Panc1 (cell line): ENCODE data around the gene LRRC18. TPM values are rescaled to one million over a fixed set of nuclear protein-coding genes. Genes with fewer than 3 reads are reported as not detected.

Experiments
- ATAC-seq: fragments of 200-7000 bp; cut with Tn5 transposase; 2 replicates; pipeline ENCODE4 v1.9.1; 2020; ENCODE audit warnings: mild to moderate bottlenecking, moderate library complexity
- BruUV-seq: library from RNA; stranded (reverse); fragments of 400-500 nt; replicated peaks from 2 replicates; lab custom pipeline; 2021; lab: Mats Ljungman, UMichigan
- CTCF ChIA-PET: fragments of 300-600 bp; sonication (Branson Sonifier 250); formaldehyde crosslinking; loops from one replicate; lab custom pipeline; 2022; ENCODE audit warnings: antibody characterized with exemption; lab: Charles Lee
- POLR2A ChIA-PET: fragments of 300-600 bp; sonication (Branson Sonifier 250); formaldehyde crosslinking; loops from one replicate; lab custom pipeline; 2022; ENCODE audit warnings: antibody characterized with exemption; lab: Charles Lee
- DNase-seq: peaks from one replicate; pipeline ENCODE4 v3.0.0-alpha.2; 2010; ENCODE audit warnings: low read depth, low spot score
- H3K27ac ChIP-seq: 2 replicates; pipeline ENCODE4 v1.5.1; 2011; ENCODE audit warnings: mild to moderate bottlenecking, low read length, inconsistent platforms
- H3K27me3 ChIP-seq: fragments of 200-500 bp; sonication (Bioruptor generic); 2 replicates; pipeline ENCODE4 v1.6.0; 2014; ENCODE audit warnings: low read length, inconsistent platforms; ENCODE audit not compliant: control insufficient read depth, insufficient read depth
- H3K36me3 ChIP-seq: fragments of 200-500 bp; sonication (Bioruptor generic); 2 replicates; pipeline ENCODE4 v1.5.1; 2014; ENCODE audit warnings: inconsistent platforms, mild to moderate bottlenecking, low read length, moderate library complexity; ENCODE audit not compliant: control insufficient read depth, insufficient read depth
- H3K4me1 ChIP-seq: 2 replicates; pipeline ENCODE4 v1.5.1; 2011; ENCODE audit warnings: inconsistent platforms, mild to moderate bottlenecking, low read length, moderate library complexity; ENCODE audit not compliant: control insufficient read depth, insufficient read depth
- H3K4me3 ChIP-seq, 2 experiments: 2 replicates each; pipeline ENCODE4 v1.5.1; 2011 to 2012; ENCODE audit warnings: low read depth in 2 of 2, low read length in 2 of 2, mild to moderate bottlenecking in 2 of 2, inconsistent platforms in 1 of 2, moderate library complexity in 1 of 2
- H3K9me3 ChIP-seq: fragments of 200-500 bp; sonication (Bioruptor generic); 2 replicates; pipeline ENCODE4 v1.5.1; 2014; ENCODE audit warnings: low read depth, mild to moderate bottlenecking, inconsistent platforms, low read length, moderate library complexity; ENCODE audit not compliant: control insufficient read depth, insufficient read depth
- CTCF ChIP-seq: fragments of 450-650 bp; IDR thresholded peaks from 2 replicates; pipeline ENCODE4 v1.5.1; 2017; ENCODE audit warnings: mild to moderate bottlenecking
- POLR2AphosphoS5 ChIP-seq: IDR thresholded peaks from 2 replicates; pipeline ENCODE4 v1.6.1; 2012; ENCODE audit warnings: mild to moderate bottlenecking, low read depth, low read length, moderate library complexity
- REST ChIP-seq, 2 experiments: IDR thresholded peaks; 2 replicates each; pipeline ENCODE4 v1.6.1; 2011 to 2012; ENCODE audit warnings: low read depth in 2 of 2, control low read depth in 1 of 2, low read length in 1 of 2, mild to moderate bottlenecking in 1 of 2, moderate library complexity in 1 of 2; ENCODE audit not compliant: insufficient read depth in 1 of 2
- SIN3A ChIP-seq: IDR thresholded peaks from 2 replicates; pipeline ENCODE4 v1.6.1; 2012; ENCODE audit warnings: low read depth, mild to moderate bottlenecking, low read length, moderate library complexity, borderline replicate concordance; ENCODE audit not compliant: insufficient read depth
- TCF7L2 ChIP-seq: IDR thresholded peaks from 2 replicates; pipeline ENCODE4 v1.6.1; 2011; ENCODE audit warnings: mild to moderate bottlenecking, low read depth, low read length, inconsistent platforms
- in situ Hi-C: cut with HindIII; loops from 2 replicates; pipeline ENCODE4 v1.10.0; 2016; ENCODE audit warnings: low sequenced_read_pairs, low pct_unique_long_range_greater_than_20kb
- intact Hi-C: fragments of 100-400 bp; cut with micrococcal nuclease; formaldehyde crosslinking; loops from one replicate; pipeline ENCODE4 v1.10.0; 2022; ENCODE audit not compliant: unreplicated experiment
- total RNA-seq: library from RNA; stranded (reverse); gene quantifications from one replicate; pipeline ENCODE4 v1.2.1, GENCODE V29; 2021; ENCODE audit not compliant: unreplicated experiment

The LRRC18 gene
- total RNA-seq, 1 experiment from 2014 or later = not detected

GRCh38 chr10:48970046-48970445 lies 30.4 kb upstream of the LRRC18 start:
- Histone ChIP-seq H3K36me3 (no peaks in the 10 kb centered on the region), H3K4me3 (no peak overlapping the region), H3K27ac (no peak overlapping the region), H3K9me3 (no peaks in the 10 kb centered on the region), H3K4me1 (no peaks in the 10 kb centered on the region), H3K27me3 (peaks cover 2% of the 10 kb centered on the region; the same call in 1 of the 2 replicates)
- TF ChIP-seq SIN3A (no peak), POLR2AphosphoS5 (no peak), TCF7L2 (no peak), REST (IDR thresholded peaks at IDR 0.05; ENCODE audit: insufficient read depth in 1 of 2, low read depth in 2 of 2, low read length in 1 of 2) (no peak), CTCF (no peak)
- DNase-seq = no peak
- no peak for ATAC-seq
- ChIA-PET CTCF (no interaction called here), POLR2A (interaction anchor here (0.7 kb wide), 1 partner anchor 391 kb away, joined by 4 read pairs; no protein-coding TSS in a partner anchor)
- BruUV-seq = no TSS peak
- intact Hi-C loops (no loop called here), in situ Hi-C loops (no loop called here)

GRCh38 chr10:48968036-48968435 lies 28.4 kb upstream of the LRRC18 start:
- Histone ChIP-seq H3K36me3 (no peaks in the 10 kb centered on the region), H3K4me1 (no peaks in the 10 kb centered on the region), H3K27me3 (peaks cover 2% of the 10 kb centered on the region; the same call in 1 of the 2 replicates), H3K27ac (no peak overlapping the region), H3K9me3 (no peaks in the 10 kb centered on the region), H3K4me3 (no peak overlapping the region)
- no peak for TF ChIP-seq SIN3A
- TF ChIP-seq TCF7L2 = no peak
- no peak for TF ChIP-seq POLR2AphosphoS5
- no peak for TF ChIP-seq REST (IDR thresholded peaks at IDR 0.05; ENCODE audit: insufficient read depth in 1 of 2, low read depth in 2 of 2, low read length in 1 of 2)
- TF ChIP-seq CTCF = no peak
- ChIA-PET CTCF (no interaction called here), POLR2A (no interaction called here)
- in situ Hi-C loops = no loop called here
- no peak for ATAC-seq
- DNase-seq = no peak
- BruUV-seq = no TSS peak
- intact Hi-C loops = no loop called here
